GM19463 (cell line): ENCODE results near the gene GRIN3B.
"Not testable (repeated sequence)": the region's sequence is repeated elsewhere in the genome, so short reads cannot be mapped to it uniquely, and the experiment has no call there.

ENCODE experiments used
- ATAC-seq: cut with Tn5 transposase; IDR thresholded peaks from one replicate; pipeline ENCODE4 v1.9.1; 2021; ENCODE audit warnings: mild to moderate bottlenecking, moderate library complexity; ENCODE audit not compliant: unreplicated experiment

The GRIN3B gene, protein sequence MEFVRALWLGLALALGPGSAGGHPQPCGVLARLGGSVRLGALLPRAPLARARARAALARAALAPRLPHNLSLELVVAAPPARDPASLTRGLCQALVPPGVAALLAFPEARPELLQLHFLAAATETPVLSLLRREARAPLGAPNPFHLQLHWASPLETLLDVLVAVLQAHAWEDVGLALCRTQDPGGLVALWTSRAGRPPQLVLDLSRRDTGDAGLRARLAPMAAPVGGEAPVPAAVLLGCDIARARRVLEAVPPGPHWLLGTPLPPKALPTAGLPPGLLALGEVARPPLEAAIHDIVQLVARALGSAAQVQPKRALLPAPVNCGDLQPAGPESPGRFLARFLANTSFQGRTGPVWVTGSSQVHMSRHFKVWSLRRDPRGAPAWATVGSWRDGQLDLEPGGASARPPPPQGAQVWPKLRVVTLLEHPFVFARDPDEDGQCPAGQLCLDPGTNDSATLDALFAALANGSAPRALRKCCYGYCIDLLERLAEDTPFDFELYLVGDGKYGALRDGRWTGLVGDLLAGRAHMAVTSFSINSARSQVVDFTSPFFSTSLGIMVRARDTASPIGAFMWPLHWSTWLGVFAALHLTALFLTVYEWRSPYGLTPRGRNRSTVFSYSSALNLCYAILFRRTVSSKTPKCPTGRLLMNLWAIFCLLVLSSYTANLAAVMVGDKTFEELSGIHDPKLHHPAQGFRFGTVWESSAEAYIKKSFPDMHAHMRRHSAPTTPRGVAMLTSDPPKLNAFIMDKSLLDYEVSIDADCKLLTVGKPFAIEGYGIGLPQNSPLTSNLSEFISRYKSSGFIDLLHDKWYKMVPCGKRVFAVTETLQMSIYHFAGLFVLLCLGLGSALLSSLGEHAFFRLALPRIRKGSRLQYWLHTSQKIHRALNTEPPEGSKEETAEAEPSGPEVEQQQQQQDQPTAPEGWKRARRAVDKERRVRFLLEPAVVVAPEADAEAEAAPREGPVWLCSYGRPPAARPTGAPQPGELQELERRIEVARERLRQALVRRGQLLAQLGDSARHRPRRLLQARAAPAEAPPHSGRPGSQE

DNA sequence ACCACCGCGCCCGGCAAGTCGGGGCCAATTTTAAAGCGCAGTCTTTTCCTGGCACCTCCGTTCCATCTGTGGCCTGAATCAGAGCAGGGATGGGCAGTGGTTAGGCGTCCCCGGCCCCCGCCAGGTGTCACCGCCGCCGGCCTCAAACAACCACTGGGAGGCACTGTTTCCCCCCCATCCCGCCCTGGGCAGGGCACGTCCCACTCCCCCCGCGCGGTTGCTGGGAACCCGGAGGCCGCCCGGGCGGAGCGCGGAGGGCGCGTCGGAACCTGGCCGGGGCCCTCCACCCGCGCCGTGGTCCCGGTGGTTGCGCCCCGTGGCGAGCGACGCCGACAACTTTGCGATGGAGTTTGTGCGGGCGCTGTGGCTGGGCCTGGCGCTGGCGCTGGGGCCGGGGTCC lies at the start of gene GRIN3B:
TSS of gene GRIN3B (plus strand) at position 325 of the 400 bp plus-strand sequence. CDS start at position 344, 19 bp downstream.
- no peak for ATAC-seq

DNA sequence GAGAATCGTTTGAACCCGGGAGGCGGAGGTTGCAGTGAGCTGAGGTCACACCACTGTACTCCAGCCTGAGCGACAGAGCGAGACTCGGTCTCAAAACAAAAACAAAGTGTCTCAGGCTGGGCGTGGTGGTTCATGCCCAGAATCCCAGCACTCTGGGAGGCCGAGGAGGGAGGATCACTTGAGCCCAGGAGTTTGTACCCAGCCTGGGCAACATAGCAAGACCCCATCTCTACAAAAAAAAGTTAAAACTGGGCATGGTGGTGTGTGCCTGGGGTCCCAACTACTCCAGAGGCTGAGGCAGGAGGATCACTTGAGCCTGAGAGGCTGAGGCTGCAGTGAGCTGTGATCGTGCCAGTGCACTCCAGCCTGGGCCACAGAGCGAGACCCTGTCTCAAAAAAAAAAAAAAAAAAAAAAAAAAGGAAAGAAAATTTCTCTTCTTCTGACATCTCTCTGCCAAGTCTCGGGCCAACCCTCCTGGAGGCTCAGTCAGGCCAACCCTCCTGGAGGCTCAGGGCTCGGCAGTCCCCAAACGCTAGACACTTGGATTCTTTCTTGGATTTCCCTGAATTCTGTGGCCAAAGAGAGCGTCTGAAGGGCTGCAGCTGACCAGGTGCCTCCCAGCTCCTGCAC lies 48.1 kb upstream of the GRIN3B start:
- no peak for ATAC-seq

DNA sequence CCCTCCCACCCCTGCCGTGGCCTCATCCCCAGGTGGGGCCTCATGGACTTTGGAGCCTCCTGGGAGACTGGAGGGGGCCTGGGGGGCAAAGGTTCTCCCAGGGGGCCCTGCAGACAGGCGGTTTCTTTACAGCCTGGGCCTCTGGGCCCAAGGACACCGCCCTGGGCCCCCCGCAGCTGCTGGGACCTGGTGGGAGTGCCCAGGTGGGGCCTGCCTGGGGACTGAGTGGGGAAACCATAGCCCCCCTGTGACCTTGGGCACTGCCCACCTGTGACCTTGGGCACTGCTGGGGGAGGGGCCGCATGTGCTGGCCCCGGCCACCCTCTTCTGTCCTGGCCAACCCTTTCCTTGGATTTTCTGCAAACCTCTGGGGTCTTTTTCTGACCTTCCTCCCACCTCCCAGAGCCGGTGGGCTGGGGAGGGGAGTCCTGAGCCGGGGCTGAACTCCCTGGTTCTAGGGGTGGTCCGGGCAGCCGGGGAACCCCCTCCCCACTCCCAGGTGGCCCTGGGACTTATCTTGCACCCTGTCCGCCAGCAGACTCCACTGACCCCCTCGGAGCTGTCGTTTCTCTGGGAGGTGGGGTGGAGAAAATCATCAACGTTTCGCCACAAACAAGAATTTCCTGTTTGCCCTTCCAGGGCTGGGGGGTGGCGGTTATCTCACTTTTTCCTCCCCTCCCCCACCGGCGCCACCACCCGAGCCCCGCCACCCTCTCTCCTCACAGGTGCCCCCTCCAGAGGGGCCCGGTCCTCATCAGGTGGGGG lies 47.4 kb upstream of the GRIN3B start:
- ATAC-seq, result no peak

DNA sequence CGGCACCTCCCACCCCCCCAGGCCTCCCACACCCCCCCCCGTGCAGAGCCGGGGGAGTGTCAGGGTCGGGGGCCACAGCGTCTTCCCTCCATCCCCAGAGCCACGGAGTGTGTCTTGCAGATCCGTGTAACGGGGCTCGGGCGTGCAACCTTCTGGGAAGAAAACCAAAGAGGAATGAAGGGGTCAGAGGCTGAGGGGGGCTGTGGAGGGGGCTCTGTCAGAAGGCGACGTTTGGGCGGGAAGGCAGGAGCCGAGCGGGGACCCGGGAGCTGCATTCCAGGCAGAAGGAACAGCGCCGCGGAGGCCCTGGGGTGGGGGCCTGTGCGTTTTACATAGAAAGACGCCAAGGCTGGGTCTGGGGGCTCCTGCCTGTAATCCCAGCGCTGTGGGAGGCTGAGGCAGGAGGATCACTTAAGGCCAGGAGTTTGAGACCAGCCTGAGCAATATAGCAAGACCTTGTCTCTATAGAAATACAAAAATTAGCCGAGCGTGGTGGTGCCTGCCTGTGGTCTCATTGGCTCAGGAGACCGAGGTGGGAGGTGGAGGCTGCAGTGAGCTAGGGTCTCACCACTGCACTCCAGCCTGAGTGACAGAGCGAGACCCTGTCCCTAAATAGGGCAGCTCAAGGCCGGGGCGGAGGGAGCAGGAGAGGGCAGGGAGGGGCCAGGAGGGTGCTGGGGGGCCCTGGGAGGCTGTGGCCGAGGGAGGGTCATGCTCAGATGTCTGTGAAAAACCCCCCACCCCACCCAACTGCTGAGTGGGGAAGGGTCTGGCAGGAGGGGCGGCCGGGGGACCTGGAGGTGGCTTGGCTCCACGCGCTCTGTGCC lies 46.6 kb upstream of the GRIN3B start:
- no peak for ATAC-seq

DNA sequence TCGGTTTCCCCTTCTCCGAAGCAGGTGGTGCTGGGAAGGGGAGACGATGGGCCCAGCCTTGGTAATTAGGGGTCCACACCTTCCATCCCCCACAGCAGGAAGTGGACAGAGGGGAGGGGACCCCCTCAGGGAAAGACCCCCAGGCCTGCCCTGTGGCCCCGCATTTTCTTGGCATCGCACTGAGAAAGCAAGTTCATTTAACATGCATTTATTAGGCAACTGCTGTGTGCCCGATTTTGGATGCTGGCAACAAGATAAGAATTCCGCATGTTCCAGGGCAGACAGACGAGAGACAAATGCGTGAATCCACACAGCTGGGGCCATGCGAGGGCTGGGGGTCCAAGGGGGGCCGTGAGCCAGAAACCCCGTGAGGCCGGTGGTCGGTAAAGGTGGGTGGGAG lies 45.9 kb upstream of the GRIN3B start:
- no peak for ATAC-seq

DNA sequence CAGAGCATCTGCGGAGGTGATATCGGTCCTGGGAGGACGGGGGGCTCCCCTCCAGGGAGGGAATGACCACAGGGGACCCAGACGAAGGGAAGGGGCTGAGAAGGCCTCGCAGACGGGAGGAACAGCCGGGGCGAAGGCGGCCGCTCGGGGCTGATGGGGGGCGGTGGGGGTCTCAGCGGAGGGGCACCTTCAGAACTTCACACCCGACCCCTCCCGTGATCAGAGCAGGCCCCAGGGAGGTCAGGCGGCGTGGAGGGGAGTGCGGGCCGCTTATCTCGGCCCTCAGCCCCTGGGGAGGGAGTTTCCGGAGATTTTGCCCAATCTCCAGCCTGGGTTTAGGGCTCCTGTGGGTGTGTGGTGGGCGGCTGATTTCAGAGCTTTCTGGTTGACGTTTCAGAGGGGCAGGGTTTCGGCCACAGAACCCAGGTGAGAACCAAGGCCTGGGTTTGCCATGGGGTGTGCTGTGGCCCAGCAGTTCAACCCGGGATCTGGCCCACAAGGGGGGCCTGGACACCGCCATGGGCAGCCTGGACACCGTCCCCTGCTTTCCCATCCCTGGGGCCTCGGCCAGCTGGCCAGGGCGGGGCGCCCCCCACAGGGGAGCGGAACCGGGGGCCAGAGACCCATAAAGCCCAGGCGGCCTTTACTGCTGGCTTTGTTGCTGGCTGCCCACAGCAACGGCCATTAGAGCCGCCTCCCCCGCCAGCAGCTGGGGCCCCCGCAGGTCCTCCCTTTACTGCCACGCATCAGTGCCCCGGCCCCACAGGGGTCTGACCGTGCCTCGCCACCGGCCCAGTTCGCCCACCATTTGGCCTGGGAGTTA lies 45.3 kb upstream of the GRIN3B start:
- no peak for ATAC-seq

DNA sequence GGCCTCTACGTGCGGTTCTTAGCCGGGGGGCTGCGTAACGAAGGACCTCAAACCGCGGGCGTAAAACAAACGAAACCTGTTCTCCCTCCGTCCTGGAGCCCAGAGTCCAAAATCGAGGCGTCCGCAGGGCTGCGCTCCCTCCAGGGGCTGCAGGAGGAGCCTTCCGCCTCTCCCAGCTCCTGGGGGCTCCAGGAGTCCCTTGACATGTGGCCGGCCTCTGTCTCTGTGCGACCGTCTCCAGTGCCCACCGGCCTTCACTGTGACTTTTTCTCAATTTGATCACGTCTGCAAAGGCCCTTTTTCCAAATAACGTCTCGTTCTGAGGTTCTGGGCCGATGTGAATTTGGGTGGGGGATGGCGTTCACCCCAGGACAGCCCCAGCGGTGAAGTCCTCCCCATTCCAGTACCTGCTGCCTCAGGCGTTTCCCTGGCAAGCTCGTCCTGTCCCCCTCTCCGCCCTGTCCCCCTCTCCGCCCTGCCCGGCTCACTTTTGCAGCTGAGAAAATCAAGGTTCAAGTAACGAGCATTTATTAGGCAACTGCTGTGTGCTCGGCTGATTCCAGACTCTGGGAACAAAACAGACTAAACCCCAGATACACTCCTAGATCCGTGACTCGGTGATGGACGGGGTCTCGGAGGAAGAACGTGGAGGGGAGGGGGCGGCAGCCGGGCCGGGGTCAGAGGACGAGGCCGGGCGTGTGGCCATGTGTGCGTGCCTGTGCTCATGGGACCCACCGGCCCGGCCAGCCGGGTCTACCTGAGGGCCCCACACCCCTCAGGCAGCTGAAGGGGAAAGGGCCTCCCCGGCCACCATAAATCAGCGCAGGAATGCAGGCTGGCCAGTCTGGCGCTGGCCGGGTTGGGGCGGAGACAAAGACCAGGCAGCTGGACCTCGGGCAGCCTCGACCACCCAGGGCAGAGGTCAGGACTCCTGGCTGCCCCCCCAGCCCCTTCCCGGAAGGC lies 44.1 kb upstream of the GRIN3B start:
- no peak for ATAC-seq

DNA sequence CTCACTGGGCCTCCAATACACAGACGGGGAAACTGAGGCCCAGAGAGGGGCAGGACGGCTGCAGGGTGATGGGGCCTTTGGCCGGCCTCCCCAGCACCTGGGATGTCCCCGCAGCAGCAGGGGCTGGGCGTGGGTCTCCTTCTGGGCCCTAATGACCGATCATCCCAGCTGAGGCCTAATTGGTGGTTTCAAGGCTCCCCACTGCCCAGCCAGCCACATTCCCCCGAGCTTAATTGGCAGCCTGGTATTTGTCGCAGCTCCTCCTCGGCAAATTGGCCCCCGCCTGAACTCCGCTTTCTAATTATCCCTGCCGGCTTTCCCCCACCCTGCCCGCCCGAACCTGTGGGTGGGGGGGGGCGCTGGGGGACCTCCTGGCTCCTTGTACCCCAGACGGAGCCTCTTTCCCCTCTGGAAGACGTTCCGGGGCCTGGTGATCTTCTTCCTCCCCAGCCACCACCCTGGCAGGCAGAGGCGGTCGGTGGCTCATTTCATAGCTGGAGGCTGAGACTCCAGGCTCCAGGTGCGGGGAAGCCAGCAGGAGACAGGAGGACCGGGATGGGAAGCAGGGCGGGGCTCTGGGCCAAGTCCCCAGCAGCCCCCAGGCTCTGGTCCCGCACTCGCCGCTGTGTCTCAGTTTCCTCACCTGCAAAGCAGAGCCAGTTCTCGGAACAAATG lies 43.3 kb upstream of the GRIN3B start:
- no peak for ATAC-seq

DNA sequence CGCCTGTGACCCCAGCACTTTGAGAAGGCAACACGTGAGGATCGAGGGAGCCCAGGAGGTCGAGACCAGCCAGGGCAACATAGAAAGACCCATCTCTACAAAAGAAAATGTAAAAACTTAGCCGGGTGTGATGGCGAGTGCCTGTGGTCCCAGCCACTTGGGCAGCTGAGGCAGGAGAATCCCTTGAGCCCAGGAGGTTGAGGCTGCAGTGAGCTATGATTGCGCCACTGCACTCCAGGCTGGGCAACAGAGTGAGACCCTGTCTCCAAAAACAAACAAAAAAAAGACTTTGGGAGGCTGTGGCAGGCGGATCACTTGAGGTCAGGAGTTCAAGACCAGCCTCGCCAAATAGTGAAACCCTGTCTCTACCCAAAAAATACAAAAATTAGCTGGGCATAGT lies 42.6 kb upstream of the GRIN3B start:
- not testable (repeated sequence) for ATAC-seq

DNA sequence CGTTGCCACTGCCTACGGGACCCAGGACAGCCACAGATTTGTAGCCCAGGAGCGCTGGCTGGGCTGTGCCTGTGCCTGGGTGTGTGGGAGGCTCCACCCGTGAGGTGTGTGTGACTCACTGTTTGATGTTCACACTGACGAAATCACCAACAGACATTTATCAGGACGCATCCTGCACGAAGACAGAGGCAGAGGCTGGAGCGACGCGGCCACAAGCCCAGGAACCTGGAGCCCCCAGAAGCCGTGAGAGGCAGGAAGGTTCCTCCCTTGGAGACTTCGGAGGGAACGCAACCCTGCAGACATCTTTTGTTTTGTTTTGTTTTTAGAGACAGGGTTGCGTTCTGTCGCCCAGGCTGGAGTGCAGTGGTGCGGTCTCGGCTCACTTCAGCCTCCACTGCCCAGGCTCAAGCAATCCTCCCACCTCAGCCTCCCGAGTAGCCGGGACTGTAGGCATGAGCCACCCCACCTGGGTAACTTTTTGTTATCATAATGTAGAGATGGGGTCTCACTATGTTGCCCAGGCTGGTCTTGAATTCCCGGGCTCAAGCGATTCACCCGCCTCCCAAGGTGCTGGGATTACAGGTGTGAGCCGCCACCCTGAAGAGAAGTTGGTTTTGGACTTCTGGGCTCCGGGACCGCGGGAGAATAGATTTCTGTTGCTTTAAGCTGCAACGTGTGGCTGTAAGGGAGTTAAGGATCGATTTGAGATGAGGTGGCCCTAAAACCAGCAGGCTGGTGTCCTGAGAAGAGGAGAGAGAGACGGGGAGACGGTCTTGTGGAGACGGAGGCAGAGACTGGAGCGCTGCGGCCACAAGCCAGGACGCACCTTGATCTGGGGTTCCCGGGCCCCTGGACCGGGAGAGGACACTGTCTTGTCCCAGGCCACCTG lies 41.0 kb upstream of the GRIN3B start:
- ATAC-seq, result no peak

DNA sequence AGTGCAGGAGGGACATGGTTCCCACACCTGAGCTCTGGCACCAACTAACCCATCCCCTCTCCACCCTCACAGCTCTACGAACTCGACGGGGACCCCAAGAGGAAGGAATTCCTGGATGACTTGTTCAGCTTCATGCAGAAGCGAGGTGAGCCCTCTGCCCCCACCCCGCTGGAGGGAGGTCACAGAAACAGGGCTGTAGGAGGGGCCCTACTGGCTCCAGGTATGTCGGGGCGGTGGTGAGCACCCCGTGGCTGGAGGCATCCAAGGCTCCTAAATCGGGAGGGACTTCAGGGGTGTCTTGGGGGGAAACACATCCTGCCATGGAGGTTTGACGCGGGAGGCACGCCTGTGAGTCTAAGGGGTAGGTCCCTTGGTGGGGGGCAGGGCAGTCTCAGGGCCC lies 40.2 kb upstream of the GRIN3B start:
- ATAC-seq, result no peak

DNA sequence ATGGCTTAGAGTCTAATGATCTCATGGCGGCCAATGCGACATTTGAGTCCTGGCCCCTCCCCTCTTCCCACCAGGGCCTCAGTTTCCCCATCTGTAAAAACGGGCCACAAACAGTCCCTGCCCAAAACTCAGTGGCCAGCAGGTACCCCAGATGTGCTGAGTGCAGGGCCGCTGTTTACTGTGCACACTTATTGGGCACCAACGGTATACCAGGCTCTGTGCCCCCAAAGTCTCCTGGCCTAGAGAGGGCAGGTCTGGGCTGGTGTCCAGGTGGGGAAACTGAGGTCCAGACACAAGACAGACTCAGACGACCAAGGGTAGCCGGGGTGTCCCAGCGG lies 39.6 kb upstream of the GRIN3B start:
- no peak for ATAC-seq

DNA sequence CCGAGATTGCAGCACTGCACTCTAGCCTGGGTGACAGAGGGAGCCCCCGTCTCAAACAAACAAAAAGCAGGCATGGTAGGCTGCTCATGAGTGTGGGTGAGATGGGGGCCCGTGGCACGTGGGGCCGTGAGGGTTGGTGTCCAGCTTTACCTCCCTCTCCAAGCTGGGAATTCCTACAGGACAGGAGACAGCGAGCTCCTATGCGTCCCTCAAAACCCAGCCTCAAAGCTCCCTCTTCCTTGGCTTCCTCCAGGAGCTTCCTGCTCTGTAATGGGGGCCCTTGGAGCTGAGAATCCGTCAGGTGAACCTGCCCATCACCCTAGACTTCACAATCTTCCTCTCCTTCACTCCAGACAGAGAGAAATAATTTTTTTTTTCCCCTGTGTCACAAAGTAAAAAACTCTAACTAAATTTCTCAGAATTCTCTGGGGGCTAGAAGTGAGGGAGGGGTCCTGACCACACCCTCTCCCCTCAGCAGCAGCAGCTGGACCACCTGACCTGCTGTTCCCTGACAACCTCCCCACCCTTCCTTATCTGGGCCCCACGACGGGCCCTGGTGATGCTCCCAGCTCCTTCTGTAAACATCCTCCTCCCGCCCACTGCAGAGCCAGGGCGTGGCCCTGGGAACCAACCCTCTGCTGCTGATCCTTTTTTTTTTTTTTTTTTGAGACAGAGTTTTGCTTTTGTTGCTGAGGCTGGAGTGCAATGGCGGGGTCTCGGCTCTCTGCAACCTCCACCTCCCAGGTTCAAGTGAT lies 38.2 kb upstream of the GRIN3B start:
- no peak for ATAC-seq

DNA sequence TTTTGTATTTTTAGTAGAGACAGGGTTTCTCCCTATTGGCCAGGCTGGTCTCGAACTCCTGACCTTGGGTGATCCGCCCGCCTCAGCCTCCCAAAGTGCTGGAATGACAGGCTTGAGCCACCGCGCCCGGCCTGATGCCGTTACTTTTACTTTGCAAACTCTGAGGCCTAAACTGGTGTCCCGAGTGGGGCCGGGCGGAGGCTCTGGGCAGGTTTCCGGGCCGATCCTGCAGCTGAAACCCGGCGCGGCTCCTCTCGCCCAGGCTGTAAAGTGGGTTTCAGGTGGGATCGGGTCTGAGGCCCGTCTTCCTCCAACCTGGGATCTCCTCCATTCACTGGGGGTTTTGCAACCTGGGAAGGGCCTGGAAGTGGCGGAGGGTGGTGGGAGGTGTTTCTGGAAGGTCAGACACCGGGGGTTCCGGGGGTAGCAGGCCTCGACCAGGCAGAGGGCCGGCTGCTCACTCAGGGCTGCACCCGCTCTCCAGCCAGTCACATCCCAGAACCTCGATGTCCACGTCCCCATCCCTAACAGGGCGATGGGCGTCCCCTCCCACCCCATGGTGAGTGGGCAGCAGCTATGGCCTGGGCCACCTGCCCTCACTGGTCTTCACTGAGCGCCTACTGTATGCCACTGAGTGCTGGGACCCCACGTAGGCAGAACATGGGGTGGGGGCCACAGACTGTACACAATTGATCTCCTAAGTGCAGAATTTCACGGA lies 37.4 kb upstream of the GRIN3B start:
- no peak for ATAC-seq

DNA sequence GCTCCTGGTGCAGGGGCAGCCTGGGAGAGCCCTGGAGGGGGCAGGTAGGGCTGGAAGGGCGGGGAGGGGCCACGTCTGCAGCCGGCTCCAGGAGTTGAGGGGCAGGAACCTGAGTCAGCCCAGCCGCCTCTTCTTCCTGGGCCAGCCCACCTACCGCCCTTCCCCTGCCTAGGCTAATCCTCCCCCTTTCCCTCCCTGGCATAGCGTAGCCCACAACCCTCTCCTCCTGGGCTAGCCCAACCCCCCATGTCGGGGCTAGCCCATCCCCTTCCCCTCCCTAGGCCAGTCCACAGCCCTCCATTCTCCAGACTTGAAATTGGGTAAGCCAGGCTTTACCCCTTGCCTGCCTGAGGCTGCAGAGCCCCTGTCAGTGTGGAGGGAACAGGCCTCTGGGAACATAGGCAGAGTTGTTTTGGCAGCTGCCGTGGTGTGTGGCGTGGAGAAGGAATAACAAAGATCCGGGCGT lies 36.7 kb upstream of the GRIN3B start:
- no peak for ATAC-seq
